ENCODE results near the gene ZNF280C.
A peak's percentile ranks its signal among the peaks of the same experiment; 100 is the strongest.

Gene ZNF280C

DNA sequence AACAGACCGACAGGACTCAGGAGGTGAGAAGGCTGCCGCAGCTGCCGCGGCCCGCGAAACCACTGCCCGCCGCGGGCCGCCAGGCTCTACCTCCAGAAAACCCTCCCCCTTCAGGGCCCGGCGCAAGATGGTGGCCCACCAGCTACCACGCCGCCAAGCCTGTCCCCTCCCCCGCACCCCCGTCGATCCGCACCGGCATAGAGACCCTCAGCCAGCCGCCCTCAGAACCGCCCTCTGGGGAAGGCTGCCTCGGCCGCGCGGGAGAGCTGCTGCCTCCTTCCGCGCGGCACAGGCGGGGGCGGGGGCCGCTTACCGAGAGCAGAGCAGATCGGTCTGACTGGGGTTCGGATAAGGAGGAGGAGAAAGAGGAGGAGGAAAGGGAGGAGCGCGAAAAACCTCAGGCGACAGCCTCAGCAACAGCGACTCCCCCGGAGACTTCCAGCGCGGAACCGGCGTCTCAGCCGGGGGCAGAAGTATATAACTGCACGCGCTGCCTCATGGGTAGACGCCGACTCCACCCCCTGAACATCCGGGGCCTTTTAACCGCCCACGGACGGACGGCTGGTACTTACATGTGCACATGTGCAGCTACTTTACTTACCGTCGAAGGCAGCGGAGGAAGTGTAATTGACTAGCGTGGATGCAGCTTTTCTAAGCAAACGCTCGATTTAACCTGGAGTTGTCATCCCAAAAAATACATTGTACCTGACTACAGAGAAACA lies at the start of gene ZNF280C (continued):
- peak; percentile 81 for TF ChIP-seq GLIS1 (tag by site-specific recombination; IDR thresholded peaks at IDR 0.05)
- no peak for TF ChIP-seq ZNF768 (tag by site-specific recombination; IDR thresholded peaks at IDR 0.05)
- no peak for TF ChIP-seq ZBTB6 (tag by site-specific recombination; IDR thresholded peaks at IDR 0.05)
- 0 out of 2 replicates have a peak, but pooled peaks have one; percentile 17 for TF ChIP-seq ZBTB48 (tag by site-specific recombination; IDR thresholded peaks at IDR 0.05)
- TF ChIP-seq, protein P1, sequence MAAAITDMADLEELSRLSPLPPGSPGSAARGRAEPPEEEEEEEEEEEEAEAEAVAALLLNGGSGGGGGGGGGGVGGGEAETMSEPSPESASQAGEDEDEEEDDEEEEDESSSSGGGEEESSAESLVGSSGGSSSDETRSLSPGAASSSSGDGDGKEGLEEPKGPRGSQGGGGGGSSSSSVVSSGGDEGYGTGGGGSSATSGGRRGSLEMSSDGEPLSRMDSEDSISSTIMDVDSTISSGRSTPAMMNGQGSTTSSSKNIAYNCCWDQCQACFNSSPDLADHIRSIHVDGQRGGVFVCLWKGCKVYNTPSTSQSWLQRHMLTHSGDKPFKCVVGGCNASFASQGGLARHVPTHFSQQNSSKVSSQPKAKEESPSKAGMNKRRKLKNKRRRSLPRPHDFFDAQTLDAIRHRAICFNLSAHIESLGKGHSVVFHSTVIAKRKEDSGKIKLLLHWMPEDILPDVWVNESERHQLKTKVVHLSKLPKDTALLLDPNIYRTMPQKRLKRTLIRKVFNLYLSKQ (tag by site-specific recombination; IDR thresholded peaks at IDR 0.05; ENCODE audit: borderline replicate concordance): no peak
- TF ChIP-seq ZNF48 (tag by site-specific recombination; IDR thresholded peaks at IDR 0.05): no peak
- TF ChIP-seq, protein P2, sequence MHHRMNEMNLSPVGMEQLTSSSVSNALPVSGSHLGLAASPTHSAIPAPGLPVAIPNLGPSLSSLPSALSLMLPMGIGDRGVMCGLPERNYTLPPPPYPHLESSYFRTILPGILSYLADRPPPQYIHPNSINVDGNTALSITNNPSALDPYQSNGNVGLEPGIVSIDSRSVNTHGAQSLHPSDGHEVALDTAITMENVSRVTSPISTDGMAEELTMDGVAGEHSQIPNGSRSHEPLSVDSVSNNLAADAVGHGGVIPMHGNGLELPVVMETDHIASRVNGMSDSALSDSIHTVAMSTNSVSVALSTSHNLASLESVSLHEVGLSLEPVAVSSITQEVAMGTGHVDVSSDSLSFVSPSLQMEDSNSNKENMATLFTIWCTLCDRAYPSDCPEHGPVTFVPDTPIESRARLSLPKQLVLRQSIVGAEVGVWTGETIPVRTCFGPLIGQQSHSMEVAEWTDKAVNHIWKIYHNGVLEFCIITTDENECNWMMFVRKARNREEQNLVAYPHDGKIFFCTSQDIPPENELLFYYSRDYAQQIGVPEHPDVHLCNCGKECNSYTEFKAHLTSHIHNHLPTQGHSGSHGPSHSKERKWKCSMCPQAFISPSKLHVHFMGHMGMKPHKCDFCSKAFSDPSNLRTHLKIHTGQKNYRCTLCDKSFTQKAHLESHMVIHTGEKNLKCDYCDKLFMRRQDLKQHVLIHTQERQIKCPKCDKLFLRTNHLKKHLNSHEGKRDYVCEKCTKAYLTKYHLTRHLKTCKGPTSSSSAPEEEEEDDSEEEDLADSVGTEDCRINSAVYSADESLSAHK (tag by site-specific recombination; IDR thresholded peaks at IDR 0.05): no peak
- TF ChIP-seq ZXDB (tag by site-specific recombination; IDR thresholded peaks at IDR 0.05): peak; percentile 82
- no peak; the same call in 1 of the 2 replicates for TF ChIP-seq ZBTB21 (tag by site-specific recombination; IDR thresholded peaks at IDR 0.05)
- TF ChIP-seq ZNF843 (tag by site-specific recombination; IDR thresholded peaks at IDR 0.05): peak; percentile 65; the same call in 1 of the 2 replicates
- 0 out of 2 replicates have a peak, but pooled peaks have one; percentile 54 for TF ChIP-seq ZFP37 (tag by site-specific recombination; IDR thresholded peaks at IDR 0.05)
- no peak for TF ChIP-seq TCF7L2 (IDR thresholded peaks at IDR 0.05; ENCODE audit: borderline replicate concordance, low read depth, low read length)
- TF ChIP-seq ZNF112 (tag by site-specific recombination; IDR thresholded peaks at IDR 0.05): no peak
- no peak for TF ChIP-seq OSR2 (tag by site-specific recombination; IDR thresholded peaks at IDR 0.05)
- no peak for TF ChIP-seq ZNF350 (tag by site-specific recombination; IDR thresholded peaks at IDR 0.05)
- peak; percentile 68 for TF ChIP-seq ZNF660 (tag by site-specific recombination; IDR thresholded peaks at IDR 0.05)
- TF ChIP-seq ZNF560 (tag by site-specific recombination; IDR thresholded peaks at IDR 0.05; ENCODE audit: borderline replicate concordance): no peak
- no peak for TF ChIP-seq ZNF266 (tag by site-specific recombination; IDR thresholded peaks at IDR 0.05; ENCODE audit: low read depth)
- TF ChIP-seq ZIC2 (tag by site-specific recombination; IDR thresholded peaks at IDR 0.05): peak; percentile 92
- no peak for TF ChIP-seq ZFP41 (tag by site-specific recombination; IDR thresholded peaks at IDR 0.05; ENCODE audit: borderline replicate concordance)
- TF ChIP-seq ZNF2 (tag by site-specific recombination; IDR thresholded peaks at IDR 0.05): peak; percentile 91
- TF ChIP-seq ZNF24 (tag by site-specific recombination; IDR thresholded peaks at IDR 0.05): peak; percentile 59; the same call in 1 of the 2 replicates
- TF ChIP-seq ZNF623 (tag by site-specific recombination; IDR thresholded peaks at IDR 0.05): 0 out of 2 replicates have a peak, but pooled peaks have one; percentile 17
- no peak for TF ChIP-seq HOXD13 (CRISPR knock-in tag; IDR thresholded peaks at IDR 0.05; ENCODE audit: borderline replicate concordance)
- TF ChIP-seq ZNF791 (tag by site-specific recombination; IDR thresholded peaks at IDR 0.05): no peak
- TF ChIP-seq, protein P3, sequence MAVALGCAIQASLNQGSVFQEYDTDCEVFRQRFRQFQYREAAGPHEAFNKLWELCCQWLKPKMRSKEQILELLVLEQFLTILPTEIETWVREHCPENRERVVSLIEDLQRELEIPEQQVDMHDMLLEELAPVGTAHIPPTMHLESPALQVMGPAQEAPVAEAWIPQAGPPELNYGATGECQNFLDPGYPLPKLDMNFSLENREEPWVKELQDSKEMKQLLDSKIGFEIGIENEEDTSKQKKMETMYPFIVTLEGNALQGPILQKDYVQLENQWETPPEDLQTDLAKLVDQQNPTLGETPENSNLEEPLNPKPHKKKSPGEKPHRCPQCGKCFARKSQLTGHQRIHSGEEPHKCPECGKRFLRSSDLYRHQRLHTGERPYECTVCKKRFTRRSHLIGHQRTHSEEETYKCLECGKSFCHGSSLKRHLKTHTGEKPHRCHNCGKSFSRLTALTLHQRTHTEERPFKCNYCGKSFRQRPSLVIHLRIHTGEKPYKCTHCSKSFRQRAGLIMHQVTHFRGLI (tag by site-specific recombination; IDR thresholded peaks at IDR 0.05): peak; percentile 89; the same call in 1 of the 2 replicates
- TF ChIP-seq ZFP3 (tag by site-specific recombination; IDR thresholded peaks at IDR 0.05; ENCODE audit: low read depth): no peak
- TF ChIP-seq ZNF274 (IDR thresholded peaks at IDR 0.05; ENCODE audit: low read length): no peak
- TF ChIP-seq ZNF274 (tag by site-specific recombination; IDR thresholded peaks at IDR 0.05; ENCODE audit: borderline replicate concordance): no peak
- no peak for TF ChIP-seq SCRT2 (tag by site-specific recombination; IDR thresholded peaks at IDR 0.05)

All from HEK293 (cell line).